ENCODE measurements around the gene DOK4.

DNA sequence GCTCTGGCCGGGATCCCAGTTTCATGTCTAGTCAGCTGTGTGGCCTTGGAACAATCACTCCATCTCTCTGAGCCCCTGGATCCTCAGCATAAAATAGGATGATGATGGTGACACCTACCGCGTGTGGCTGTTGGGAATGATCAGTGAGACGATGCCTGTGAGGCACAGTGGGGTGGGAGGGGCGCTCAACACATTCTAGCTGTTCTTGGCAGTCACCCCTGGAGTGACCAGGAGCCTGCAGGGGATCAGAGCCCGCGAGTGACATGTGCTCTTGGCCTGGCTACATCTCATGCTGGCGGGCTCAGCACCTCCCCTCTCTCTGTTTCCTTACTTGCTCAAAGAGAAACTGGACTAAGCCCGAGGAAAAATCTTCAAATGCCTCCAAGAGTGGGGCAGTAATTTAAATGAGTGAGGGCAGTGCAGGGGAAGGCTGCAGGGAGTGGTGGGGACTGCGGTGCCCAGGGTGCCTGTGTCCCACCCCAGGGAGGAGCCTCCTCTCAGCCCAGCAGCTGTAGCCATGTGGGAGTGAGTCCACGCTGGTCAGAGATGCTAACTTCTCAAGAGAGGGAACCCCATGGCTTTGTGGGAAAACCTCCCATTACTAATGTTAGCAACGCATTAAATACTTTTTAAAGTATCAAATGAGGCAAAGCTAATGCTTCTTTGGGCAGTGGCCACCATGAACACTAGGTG, 23.1 kb upstream of the DOK4 start:
- TF ChIP-seq, protein P1, sequence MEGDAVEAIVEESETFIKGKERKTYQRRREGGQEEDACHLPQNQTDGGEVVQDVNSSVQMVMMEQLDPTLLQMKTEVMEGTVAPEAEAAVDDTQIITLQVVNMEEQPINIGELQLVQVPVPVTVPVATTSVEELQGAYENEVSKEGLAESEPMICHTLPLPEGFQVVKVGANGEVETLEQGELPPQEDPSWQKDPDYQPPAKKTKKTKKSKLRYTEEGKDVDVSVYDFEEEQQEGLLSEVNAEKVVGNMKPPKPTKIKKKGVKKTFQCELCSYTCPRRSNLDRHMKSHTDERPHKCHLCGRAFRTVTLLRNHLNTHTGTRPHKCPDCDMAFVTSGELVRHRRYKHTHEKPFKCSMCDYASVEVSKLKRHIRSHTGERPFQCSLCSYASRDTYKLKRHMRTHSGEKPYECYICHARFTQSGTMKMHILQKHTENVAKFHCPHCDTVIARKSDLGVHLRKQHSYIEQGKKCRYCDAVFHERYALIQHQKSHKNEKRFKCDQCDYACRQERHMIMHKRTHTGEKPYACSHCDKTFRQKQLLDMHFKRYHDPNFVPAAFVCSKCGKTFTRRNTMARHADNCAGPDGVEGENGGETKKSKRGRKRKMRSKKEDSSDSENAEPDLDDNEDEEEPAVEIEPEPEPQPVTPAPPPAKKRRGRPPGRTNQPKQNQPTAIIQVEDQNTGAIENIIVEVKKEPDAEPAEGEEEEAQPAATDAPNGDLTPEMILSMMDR (IDR thresholded peaks at IDR 0.05 in 4 of 5, conservative IDR thresholded peaks at IDR 0.05 in 1 of 5), result no peak
- TF ChIP-seq POLR2A (IDR thresholded peaks at IDR 0.05), result no peak
